H9 (cell line): Measurements from ENCODE around the gene IL3RA. TPM values are rescaled to one million over a fixed set of nuclear protein-coding genes. Genes with fewer than 3 reads are reported as not detected.

ENCODE experiments used
- DNase-seq: peaks from one replicate; pipeline ENCODE4 v3.0.0-alpha.2; 2017
- H2AFZ ChIP-seq: one replicate; pipeline ENCODE4 v1.6.1; 2013; ENCODE audit warnings: mild to moderate bottlenecking, low read length, control low read depth, moderate library complexity
- H2AK5ac ChIP-seq: 2 replicates; pipeline ENCODE4 v1.6.1; 2013; ENCODE audit warnings: low read length, control low read depth, mixed read lengths; ENCODE audit not compliant: insufficient read length
- H2BK120ac ChIP-seq: one replicate; pipeline ENCODE4 v1.6.1; 2013; ENCODE audit warnings: low read depth, mild to moderate bottlenecking, low read length, control low read depth, inconsistent platforms; ENCODE audit not compliant: poor library complexity, severe bottlenecking
- H2BK12ac ChIP-seq: 2 replicates; pipeline ENCODE4 v1.6.1; 2013; ENCODE audit warnings: low read length, control low read depth, mixed read lengths, low read depth; ENCODE audit not compliant: insufficient read length
- H2BK15ac ChIP-seq: 2 replicates; pipeline ENCODE4 v1.6.1; 2013; ENCODE audit warnings: low read depth, low read length, control low read depth
- H2BK20ac ChIP-seq: one replicate; pipeline ENCODE4 v1.6.1; 2013; ENCODE audit warnings: low read depth, mild to moderate bottlenecking, low read length, control low read depth, inconsistent platforms; ENCODE audit not compliant: poor library complexity, severe bottlenecking
- H2BK5ac ChIP-seq: 2 replicates; pipeline ENCODE4 v1.6.1; 2013; ENCODE audit warnings: low read length, control low read depth, mixed read lengths; ENCODE audit not compliant: insufficient read length
- H3K14ac ChIP-seq: 2 replicates; pipeline ENCODE4 v1.6.1; 2013; ENCODE audit warnings: low read length, control low read depth; ENCODE audit not compliant: insufficient read depth
- H3K18ac ChIP-seq: 2 replicates; pipeline ENCODE4 v1.6.1; 2013; ENCODE audit warnings: low read depth, mild to moderate bottlenecking, mixed read lengths, low read length, control low read depth; ENCODE audit not compliant: insufficient read length
- H3K23ac ChIP-seq: 2 replicates; pipeline ENCODE4 v1.6.1; 2013; ENCODE audit warnings: low read length, control low read depth, mixed read lengths, low read depth; ENCODE audit not compliant: insufficient read length
- H3K23me2 ChIP-seq: 2 replicates; pipeline ENCODE4 v1.6.1; 2013; ENCODE audit warnings: low read depth, mild to moderate bottlenecking, mixed read lengths, low read length, control low read depth; ENCODE audit not compliant: insufficient read length, poor library complexity, severe bottlenecking
- H3K27ac ChIP-seq: 2 replicates; pipeline ENCODE4 v1.5.1; 2013; ENCODE audit warnings: low read length, control low read depth, mixed read lengths, low read depth; ENCODE audit not compliant: insufficient read length
- H3K27me3 ChIP-seq: 2 replicates; pipeline ENCODE4 v1.6.1; 2013; ENCODE audit warnings: low read length, control low read depth, inconsistent platforms; ENCODE audit not compliant: insufficient read depth
- H3K4ac ChIP-seq: 2 replicates; pipeline ENCODE4 v1.6.1; 2013; ENCODE audit warnings: low read depth, mild to moderate bottlenecking, control low read depth, inconsistent platforms, low read length, moderate library complexity
- H3K4me1 ChIP-seq: 2 replicates; pipeline ENCODE4 v1.6.1; 2013; ENCODE audit warnings: low read length, control low read depth, inconsistent platforms; ENCODE audit not compliant: insufficient read depth
- H3K4me2 ChIP-seq: 2 replicates; pipeline ENCODE4 v1.6.1; 2013; ENCODE audit warnings: low read length, control low read depth, mixed read lengths; ENCODE audit not compliant: insufficient read length, insufficient read depth
- H3K56ac ChIP-seq: 2 replicates; pipeline ENCODE4 v1.6.1; 2013; ENCODE audit warnings: low read depth, mild to moderate bottlenecking, mixed read lengths, low read length, control low read depth; ENCODE audit not compliant: insufficient read length
- H3K79me1 ChIP-seq: 2 replicates; pipeline ENCODE4 v1.6.1; 2013; ENCODE audit warnings: low read depth, mild to moderate bottlenecking, moderate library complexity, low read length, control low read depth, inconsistent platforms; ENCODE audit not compliant: insufficient read depth, poor library complexity, severe bottlenecking
- H3K79me2 ChIP-seq: 2 replicates; pipeline ENCODE4 v1.6.1; 2013; ENCODE audit warnings: low read length, control low read depth, inconsistent platforms; ENCODE audit not compliant: insufficient read depth
- H3K9ac ChIP-seq: 2 replicates; pipeline ENCODE4 v1.6.1; 2013; ENCODE audit warnings: low read length, control low read depth, mixed read lengths; ENCODE audit not compliant: insufficient read length; ENCODE audit errors: extremely low read depth
- H3K9me3 ChIP-seq: one replicate; pipeline ENCODE4 v1.6.1; 2013; ENCODE audit warnings: low read depth, low read length, inconsistent platforms; ENCODE audit not compliant: control insufficient read depth
- H3T11ph ChIP-seq: one replicate; pipeline ENCODE4 v1.6.1; 2013; ENCODE audit warnings: mild to moderate bottlenecking, low read length, control low read depth, inconsistent platforms
- H4K20me1 ChIP-seq: one replicate; pipeline ENCODE4 v1.6.1; 2013; ENCODE audit not compliant: control insufficient read depth, insufficient read length, insufficient read depth
- H4K5ac ChIP-seq: 2 replicates; pipeline ENCODE4 v1.6.1; 2013; ENCODE audit warnings: low read depth, mild to moderate bottlenecking, mixed read lengths, low read length, control low read depth; ENCODE audit not compliant: insufficient read length
- H4K8ac ChIP-seq: replicated peaks from 2 replicates; pipeline ENCODE4 v1.6.1; 2013; ENCODE audit warnings: low read length, control low read depth, mixed read lengths, low read depth; ENCODE audit not compliant: insufficient read length
- H4K91ac ChIP-seq: 2 replicates; pipeline ENCODE4 v1.6.1; 2013; ENCODE audit warnings: low read depth, mild to moderate bottlenecking, moderate library complexity, mixed read lengths, low read length, control low read depth; ENCODE audit not compliant: insufficient read length
- H3K27ac Mint-ChIP-seq, 3 experiments: 2 replicates in 2 of 3; 3 replicates in 1 of 3; pipeline ENCODE4 v1.8.0; 2020 to 2021; ENCODE audit warnings: mixed read lengths in 3 of 3, mild to moderate bottlenecking in 1 of 3, moderate library complexity in 1 of 3
- H3K27me3 Mint-ChIP-seq: 2 replicates; pipeline ENCODE4 v1.8.0; 2021; ENCODE audit warnings: low read depth, mild to moderate bottlenecking, moderate library complexity, mixed read lengths
- H3K36me3 Mint-ChIP-seq, 3 experiments: 2 replicates in 2 of 3; 3 replicates in 1 of 3; pipeline ENCODE4 v1.8.0; 2020 to 2021; ENCODE audit warnings: low read depth in 3 of 3, mixed read lengths in 3 of 3; ENCODE audit not compliant: insufficient read depth in 1 of 3
- H3K4me1 Mint-ChIP-seq, 2 experiments: 2 replicates each; pipeline ENCODE4 v1.8.0; 2020; ENCODE audit warnings: mixed read lengths in 2 of 2
- H3K4me3 Mint-ChIP-seq, 2 experiments: 2 replicates in 1 of 2; 3 replicates in 1 of 2; pipeline ENCODE4 v1.8.0; 2020 to 2021; ENCODE audit warnings: mild to moderate bottlenecking in 2 of 2, mixed read lengths in 2 of 2, moderate library complexity in 1 of 2
- H3K9me3 Mint-ChIP-seq, 2 experiments: 2 replicates in 1 of 2; 3 replicates in 1 of 2; pipeline ENCODE4 v1.8.0; 2020; ENCODE audit warnings: mild to moderate bottlenecking in 2 of 2, mixed read lengths in 2 of 2, moderate library complexity in 1 of 2
- CTCF ChIP-seq: fragments of 200-600 bp; sonication (generic); conservative IDR thresholded peaks from 3 replicates; pipeline ENCODE4 v1.8.0; 2021; ENCODE audit warnings: antibody characterized with exemption, mild to moderate bottlenecking
- WGBS: extraction: QIAGEN DNeasy Blood & Tissue Kit; methylation state at CpG from one replicate; pipeline ENCODE4 v1.1.7; 2013; ENCODE audit warnings: missing lambda C conversion rate, low lambda C conversion rate, mixed read lengths; ENCODE audit not compliant: insufficient read length; ENCODE audit errors: extremely low coverage; 5-methylcytosine and 5-hydroxymethylcytosine counted together
- total RNA-seq: library from RNA; stranded (reverse); gene quantifications from 2 replicates; pipeline ENCODE4 v1.2.1, GENCODE V29; 2021

IL3RA gene
- total RNA-seq, 1 experiment from 2014 or later, result 0.24 TPM

GRCh38 chrX:1322393-1322792 lies 14.2 kb upstream of the IL3RA start:
- H4K8ac ChIP-seq, result no peak overlapping the region
- no peak overlapping the region for H4K5ac ChIP-seq
- H2AK5ac ChIP-seq, result no peak overlapping the region
- H3K79me1 ChIP-seq, result no peaks in the 10 kb centered on the region
- H3K4me2 ChIP-seq, result no peak overlapping the region
- H2BK5ac ChIP-seq, result no peak overlapping the region
- no peak overlapping the region for H2AFZ ChIP-seq
- H3K27ac ChIP-seq, result no peak overlapping the region
- no peaks in the 10 kb centered on the region for H4K20me1 ChIP-seq
- H3K23ac ChIP-seq, result no peak overlapping the region
- H3K36me3 Mint-ChIP-seq, result no peaks in the 10 kb centered on the region
- no peak overlapping the region for H4K91ac ChIP-seq
- H3K4ac ChIP-seq, result no peak overlapping the region
- H3K4me3 Mint-ChIP-seq, result no peak overlapping the region
- H3K79me2 ChIP-seq, result no peaks in the 10 kb centered on the region
- H3K4me1 ChIP-seq, result no peaks in the 10 kb centered on the region
- no peak overlapping the region for H3K14ac ChIP-seq
- no peaks in the 10 kb centered on the region for H3K9me3 ChIP-seq
- H3K9ac ChIP-seq, result no peak overlapping the region
- H3K27me3 ChIP-seq, result no peaks in the 10 kb centered on the region
- H2BK12ac ChIP-seq, result no peak overlapping the region
- peak overlapping the region in 1 of 3 experiments; percentile 85; a peak in 1 of 7 replicates for H3K27ac Mint-ChIP-seq
- H2BK15ac ChIP-seq, result no peak overlapping the region
- no peak for DNase-seq
- no peaks in the 10 kb centered on the region for H3K23me2 ChIP-seq
- TF ChIP-seq CTCF, result no peak
- peaks cover 2 to 6% of the 10 kb centered on the region in 2 experiments; a peak in 1 of 4 replicates for H3K4me1 Mint-ChIP-seq
- no peak overlapping the region for H2BK120ac ChIP-seq
- no peak overlapping the region for H3K56ac ChIP-seq
- no peak overlapping the region for H2BK20ac ChIP-seq
- H3K27me3 Mint-ChIP-seq, result peaks cover 1% of the 10 kb centered on the region
- peaks cover 0 to 2% of the 10 kb centered on the region in 2 experiments; a peak in 1 of 5 replicates for H3K9me3 Mint-ChIP-seq
- no CpG with 5 or more reads among the region's 9 CpGs for WGBS
- no peak overlapping the region for H3T11ph ChIP-seq
- no peak overlapping the region for H3K18ac ChIP-seq
